ENCODE data around the gene LTO1. TPM values are rescaled to one million over a fixed set of nuclear protein-coding genes. Genes with fewer than 3 reads are reported as not detected.

LTO1 gene
- total RNA-seq, 4 donors from 2014 or later = 12.2 to 18.6 (median 14.1) TPM

GRCh38 chr11:69718147-69718546 lies 43.0 kb upstream of the LTO1 start:
- TF ChIP-seq CTCF (IDR thresholded peaks at IDR 0.05) = no peak
- TF ChIP-seq EP300 (IDR thresholded peaks at IDR 0.05) = no peak
- Histone ChIP-seq H3K4me1 (no peaks in the 10 kb centered on the region), H3K9me3 (no peaks in the 10 kb centered on the region), H3K27me3 (peaks cover 0 to 95% (median 14%) of the 10 kb centered on the region in 4 donors), H3K4me3 (no peak overlapping the region), H3K27ac (replicated peaks in 1 of 4) (no peak overlapping the region), H3K36me3 (no peaks in the 10 kb centered on the region)
- DNase-seq (ENCODE audit: extremely low spot score) = no peak
- intact Hi-C loops (cut with DNase I) = no loop called here
- 8% methylated on average over 12 of the region's 13 CpGs for WGBS

GRCh38 chr11:69716891-69717747 lies 42.0 kb upstream of the LTO1 start:
- intact Hi-C loops (cut with DNase I) = no loop called here
- Histone ChIP-seq H3K4me3 (no peak overlapping the region), H3K27me3 (peaks cover 0 to 95% (median 14%) of the 10 kb centered on the region in 4 donors), H3K4me1 (no peaks in the 10 kb centered on the region), H3K27ac (replicated peaks in 1 of 4) (no peak overlapping the region), H3K9me3 (no peaks in the 10 kb centered on the region), H3K36me3 (no peaks in the 10 kb centered on the region)
- TF ChIP-seq POLR2AphosphoS5 (IDR thresholded peaks at IDR 0.05) (no peak), EP300 (IDR thresholded peaks at IDR 0.05) (no peak)
- no peak for DNase-seq (ENCODE audit: extremely low spot score)
- 63% methylated on average over 6 of the region's 6 CpGs for WGBS

- intact Hi-C loops (cut with DNase I) = no loop called here
- H3K36me3 ChIP-seq = no peaks in the 10 kb centered on the region
- H3K9me3 ChIP-seq = no peaks in the 10 kb centered on the region
- H3K4me1 ChIP-seq = no peaks in the 10 kb centered on the region
- TF ChIP-seq CTCF (IDR thresholded peaks at IDR 0.05) (no peak), POLR2AphosphoS5 (IDR thresholded peaks at IDR 0.05) (no peak), POLR2A (IDR thresholded peaks at IDR 0.05; ENCODE audit: low read depth) (no peak), EP300 (IDR thresholded peaks at IDR 0.05) (no peak)
- H3K4me3 ChIP-seq = no peak overlapping the region
- H3K27me3 ChIP-seq = peaks cover 0 to 89% (median 14%) of the 10 kb centered on the region in 4 donors
- WGBS = 87% methylated on average over 11 of the region's 11 CpGs
- H3K27ac ChIP-seq (replicated peaks in 1 of 4) = no peak overlapping the region
- no peak for DNase-seq (ENCODE audit: extremely low spot score)
Measured at GRCh38 chr11:69716099-69716498, 40.9 kb upstream of the LTO1 start.

GRCh38 chr11:69715446-69715845 lies 40.3 kb upstream of the LTO1 start:
- peaks cover 0 to 89% (median 14%) of the 10 kb centered on the region in 4 donors for H3K27me3 ChIP-seq
- WGBS = 80% methylated on average over 9 of the region's 19 CpGs

More at GRCh38 chr11:69715446-69715845, 40.3 kb upstream of the LTO1 start:
- TF ChIP-seq POLR2AphosphoS5 (IDR thresholded peaks at IDR 0.05) = no peak
- TF ChIP-seq EP300 (IDR thresholded peaks at IDR 0.05) = no peak
- no peak for TF ChIP-seq CTCF (IDR thresholded peaks at IDR 0.05)
- no peak for TF ChIP-seq POLR2A (IDR thresholded peaks at IDR 0.05; ENCODE audit: low read depth)
- Histone ChIP-seq H3K27ac (replicated peaks in 1 of 4) (no peak overlapping the region), H3K36me3 (no peaks in the 10 kb centered on the region), H3K4me3 (no peak overlapping the region), H3K9me3 (no peaks in the 10 kb centered on the region), H3K4me1 (no peaks in the 10 kb centered on the region)
- intact Hi-C loops (cut with DNase I) = no loop called here
- no peak for DNase-seq (ENCODE audit: extremely low spot score)
